CD4-positive, alpha-beta T cell (primary cell): ENCODE results near the gene SV2C. TPM values are rescaled to one million over a fixed set of nuclear protein-coding genes. Genes with fewer than 3 reads are reported as not detected.

Source experiments
- ATAC-seq: fragments of 200-7000 bp; cut with Tn5 transposase; one replicate; pipeline ENCODE4 v1.10.0; 2022; ENCODE audit warnings: mild to moderate bottlenecking; ENCODE audit not compliant: poor library complexity
- CTCF ChIA-PET: fragments of 350-600 bp; sonication (Branson Sonifier 250); formaldehyde crosslinking; loops from one replicate; lab custom pipeline; 2021; ENCODE audit warnings: antibody characterized with exemption, inconsistent platforms; lab: Charles Lee
- POLR2A ChIA-PET: fragments of 350-600 bp; sonication (Branson Sonifier 250); formaldehyde crosslinking; loops from one replicate; lab custom pipeline; 2021; ENCODE audit warnings: antibody characterized with exemption, inconsistent platforms; lab: Charles Lee
- DNase-seq, 14 experiments: peaks; one replicate each; pipeline ENCODE4 v3.0.0-alpha.2; 2013 to 2020; ENCODE audit warnings: mixed read lengths in 2 of 14
- H3K27ac ChIP-seq, 2 donors: one replicate each; pipeline versions ENCODE4 v1.5.1 to v1.7.0; 2013; ENCODE audit warnings: low read length in 2 of 2, low read depth in 1 of 2, mild to moderate bottlenecking in 1 of 2
- H3K27me3 ChIP-seq, 2 experiments: 1 replicate in 1 of 2; 2 replicates in 1 of 2; pipeline versions ENCODE4 v1.6.1 to v1.7.0; 2013; ENCODE audit warnings: low read length in 2 of 2, control low read depth in 1 of 2, mild to moderate bottlenecking in 1 of 2, moderate library complexity in 1 of 2; ENCODE audit not compliant: insufficient read depth in 2 of 2, control insufficient read depth in 1 of 2
- H3K36me3 ChIP-seq: one replicate; pipeline ENCODE4 v1.6.1; 2013; ENCODE audit warnings: low read length, control low read depth; ENCODE audit not compliant: insufficient read depth
- H3K4me1 ChIP-seq: one replicate; pipeline ENCODE4 v1.6.1; 2013; ENCODE audit warnings: low read length, control low read depth; ENCODE audit not compliant: insufficient read depth
- H3K4me3 ChIP-seq: one replicate; pipeline ENCODE4 v1.5.1; 2013; ENCODE audit warnings: mild to moderate bottlenecking, low read length, moderate library complexity
- H3K9me3 ChIP-seq, 2 experiments: 1 replicate in 1 of 2; 2 replicates in 1 of 2; pipeline versions ENCODE4 v1.6.1 to v1.7.0; 2013; ENCODE audit warnings: low read length in 2 of 2, mild to moderate bottlenecking in 2 of 2, control low read depth in 1 of 2, moderate library complexity in 1 of 2; ENCODE audit not compliant: control insufficient read depth in 1 of 2, insufficient read depth in 1 of 2
- H3K27ac Mint-ChIP-seq: one replicate; pipeline ENCODE4 v1.8.0; 2020; ENCODE audit warnings: mixed read lengths
- H3K27me3 Mint-ChIP-seq: one replicate; pipeline ENCODE4 v1.8.0; 2021; ENCODE audit warnings: mixed read lengths
- H3K36me3 Mint-ChIP-seq: one replicate; pipeline ENCODE4 v1.8.0; 2021; ENCODE audit warnings: low read depth, mixed read lengths
- H3K4me1 Mint-ChIP-seq: one replicate; pipeline ENCODE4 v1.8.0; 2021; ENCODE audit warnings: low read depth, mixed read lengths
- H3K4me3 Mint-ChIP-seq: one replicate; pipeline ENCODE4 v1.8.0; 2020; ENCODE audit warnings: mild to moderate bottlenecking, mixed read lengths
- H3K9me3 Mint-ChIP-seq: one replicate; pipeline ENCODE4 v1.8.0; 2020; ENCODE audit warnings: mixed read lengths
- intact Hi-C, 2 experiments: fragments of 100-400 bp; cut with DNase I in 1 of 2; cut with micrococcal nuclease in 1 of 2; formaldehyde crosslinking; loops; one replicate each; pipeline versions ENCODE4 v1.15.1 to v1.9.0; 2023 to 2025; cut with DNase I, micrococcal nuclease
- total RNA-seq, 174 experiments: library from RNA in 2 of 174; stranded (reverse) in 2 of 174; gene quantifications; one replicate each; pipeline ENCODE4 v1.2.3 and lab custom pipeline; 2021 to 2026
- TF ChIP-seq, protein P1 (sequence below): fragments of 200-600 bp; IDR thresholded peaks from one replicate; pipeline ENCODE4 v1.8.0; 2022; ENCODE audit warnings: antibody characterized with exemption, mild to moderate bottlenecking

SV2C gene
- total RNA-seq, 2 experiments from 2014 or later: 0.03 to 0.08 TPM

GRCh38 chr5:76225336-76225735 is 142.2 kb downstream of the SV2C start:
- no peaks in the 10 kb centered on the region for H3K27me3 ChIP-seq
- no peaks in the 10 kb centered on the region for H3K9me3 ChIP-seq
- no peaks in the 10 kb centered on the region for H3K4me1 Mint-ChIP-seq
- H3K4me1 ChIP-seq: no peaks in the 10 kb centered on the region
- TF ChIP-seq, protein P1, sequence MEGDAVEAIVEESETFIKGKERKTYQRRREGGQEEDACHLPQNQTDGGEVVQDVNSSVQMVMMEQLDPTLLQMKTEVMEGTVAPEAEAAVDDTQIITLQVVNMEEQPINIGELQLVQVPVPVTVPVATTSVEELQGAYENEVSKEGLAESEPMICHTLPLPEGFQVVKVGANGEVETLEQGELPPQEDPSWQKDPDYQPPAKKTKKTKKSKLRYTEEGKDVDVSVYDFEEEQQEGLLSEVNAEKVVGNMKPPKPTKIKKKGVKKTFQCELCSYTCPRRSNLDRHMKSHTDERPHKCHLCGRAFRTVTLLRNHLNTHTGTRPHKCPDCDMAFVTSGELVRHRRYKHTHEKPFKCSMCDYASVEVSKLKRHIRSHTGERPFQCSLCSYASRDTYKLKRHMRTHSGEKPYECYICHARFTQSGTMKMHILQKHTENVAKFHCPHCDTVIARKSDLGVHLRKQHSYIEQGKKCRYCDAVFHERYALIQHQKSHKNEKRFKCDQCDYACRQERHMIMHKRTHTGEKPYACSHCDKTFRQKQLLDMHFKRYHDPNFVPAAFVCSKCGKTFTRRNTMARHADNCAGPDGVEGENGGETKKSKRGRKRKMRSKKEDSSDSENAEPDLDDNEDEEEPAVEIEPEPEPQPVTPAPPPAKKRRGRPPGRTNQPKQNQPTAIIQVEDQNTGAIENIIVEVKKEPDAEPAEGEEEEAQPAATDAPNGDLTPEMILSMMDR: no peak
- DNase-seq: no peak
- no peak for ATAC-seq
- ChIA-PET POLR2A (no interaction called here), CTCF (no interaction called here)
- no peak overlapping the region for H3K4me3 ChIP-seq
- H3K27ac ChIP-seq: no peak overlapping the region
- no peaks in the 10 kb centered on the region for H3K27me3 Mint-ChIP-seq
- H3K36me3 ChIP-seq: no peaks in the 10 kb centered on the region
- no peak overlapping the region for H3K4me3 Mint-ChIP-seq
- H3K9me3 Mint-ChIP-seq: no peaks in the 10 kb centered on the region
- no peaks in the 10 kb centered on the region for H3K36me3 Mint-ChIP-seq
- no peak overlapping the region for H3K27ac Mint-ChIP-seq
- intact Hi-C loops: no loop called here

- TF ChIP-seq, protein P1: no peak
- no peak overlapping the region for H3K4me3 Mint-ChIP-seq
- H3K27ac Mint-ChIP-seq: no peak overlapping the region
- POLR2A ChIA-PET: no interaction called here
- no peaks in the 10 kb centered on the region for H3K27me3 Mint-ChIP-seq
- Histone ChIP-seq H3K4me3 (no peak overlapping the region), H3K27ac (no peak overlapping the region), H3K9me3 (no peaks in the 10 kb centered on the region), H3K4me1 (no peaks in the 10 kb centered on the region), H3K27me3 (no peaks in the 10 kb centered on the region), H3K36me3 (no peaks in the 10 kb centered on the region)
- H3K36me3 Mint-ChIP-seq: no peaks in the 10 kb centered on the region
- no peaks in the 10 kb centered on the region for H3K4me1 Mint-ChIP-seq
- no peak for ATAC-seq
- CTCF ChIA-PET: no interaction called here
- no peak for DNase-seq
- intact Hi-C loops: no loop called here
- no peaks in the 10 kb centered on the region for H3K9me3 Mint-ChIP-seq
These were observed 146.7 kb downstream of the SV2C start for GRCh38 chr5:76229900-76230299.

- Mint-ChIP-seq H3K4me1 (no peaks in the 10 kb centered on the region), H3K9me3 (no peaks in the 10 kb centered on the region), H3K27me3 (no peaks in the 10 kb centered on the region), H3K27ac (no peak overlapping the region), H3K4me3 (no peak overlapping the region), H3K36me3 (no peaks in the 10 kb centered on the region)
- no peak overlapping the region for H3K27ac ChIP-seq
- ChIA-PET CTCF (no interaction called here), POLR2A (no interaction called here)
- ATAC-seq (no peak), DNase-seq (no peak)
- intact Hi-C loops: no loop called here
- TF ChIP-seq, protein P1: no peak
- no peaks in the 10 kb centered on the region for H3K4me1 ChIP-seq
- no peaks in the 10 kb centered on the region for H3K9me3 ChIP-seq
- H3K27me3 ChIP-seq: no peaks in the 10 kb centered on the region
- no peaks in the 10 kb centered on the region for H3K36me3 ChIP-seq
- no peak overlapping the region for H3K4me3 ChIP-seq
These were observed 147.6 kb downstream of the SV2C start for GRCh38 chr5:76230711-76231285.
